Measurements from ENCODE around the gene CTTNBP2.

Gene CTTNBP2

GRCh38 chr7:117683430-117684175 is 189.6 kb downstream of the CTTNBP2 start:
- DNase-seq = no peak

- DNase-seq = no peak
Observed at GRCh38 chr7:117682681-117683385, 190.4 kb downstream of the CTTNBP2 start.

- no peak for DNase-seq
Observed at GRCh38 chr7:117679120-117679519, 194.1 kb downstream of the CTTNBP2 start.

DNA sequence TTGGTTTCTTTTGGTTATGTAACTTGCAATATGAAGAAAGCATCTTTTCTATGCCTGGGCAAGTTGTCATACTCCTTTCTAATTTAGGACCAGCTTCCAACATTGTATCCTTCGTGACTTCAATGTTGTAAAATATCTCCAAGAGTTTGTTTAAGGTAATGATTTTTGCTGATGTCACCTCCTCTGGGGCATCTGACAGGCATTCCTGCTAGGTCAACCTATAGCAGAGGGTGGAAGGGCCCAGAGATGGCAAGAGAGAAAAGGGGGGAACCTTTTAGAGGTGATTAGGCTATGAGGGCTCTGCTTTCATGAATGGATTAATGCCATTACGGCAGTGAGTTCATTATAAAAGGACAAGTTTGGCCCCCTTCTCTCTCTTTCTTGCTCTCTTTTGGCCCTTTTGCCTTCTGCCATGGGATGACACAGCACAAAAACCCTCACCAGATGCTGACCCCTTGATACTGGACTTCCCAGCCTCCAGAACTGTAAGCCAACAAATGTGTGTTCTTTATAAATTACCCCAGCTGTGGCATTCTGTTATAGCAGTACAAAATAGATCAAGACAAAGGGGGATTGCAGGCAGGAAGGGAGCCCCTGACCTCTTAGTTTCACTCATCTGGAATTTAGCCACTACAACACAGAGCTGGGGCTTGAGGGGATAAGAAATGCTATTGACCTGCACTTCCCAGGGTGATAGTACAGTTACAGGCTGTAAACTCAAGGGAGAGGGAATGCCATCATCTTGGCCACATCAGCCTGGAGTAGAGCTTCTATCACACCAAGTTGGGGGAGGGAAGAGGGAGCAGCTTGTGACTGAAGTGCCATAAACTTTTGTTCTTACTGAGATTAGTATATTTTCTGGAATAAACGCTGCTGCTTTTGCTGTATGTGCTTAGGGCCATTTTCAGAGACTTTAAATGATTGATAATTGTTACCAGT is 197.5 kb downstream of the CTTNBP2 start:
- no peak for DNase-seq

- no peak for DNase-seq
Observed at GRCh38 chr7:117674617-117675016, 198.6 kb downstream of the CTTNBP2 start.

GRCh38 chr7:117673839-117674238 is 199.4 kb downstream of the CTTNBP2 start:
- peak; percentile 54 for DNase-seq

- DNase-seq = no peak
Observed at GRCh38 chr7:117673367-117673766, 199.9 kb downstream of the CTTNBP2 start.

DNA sequence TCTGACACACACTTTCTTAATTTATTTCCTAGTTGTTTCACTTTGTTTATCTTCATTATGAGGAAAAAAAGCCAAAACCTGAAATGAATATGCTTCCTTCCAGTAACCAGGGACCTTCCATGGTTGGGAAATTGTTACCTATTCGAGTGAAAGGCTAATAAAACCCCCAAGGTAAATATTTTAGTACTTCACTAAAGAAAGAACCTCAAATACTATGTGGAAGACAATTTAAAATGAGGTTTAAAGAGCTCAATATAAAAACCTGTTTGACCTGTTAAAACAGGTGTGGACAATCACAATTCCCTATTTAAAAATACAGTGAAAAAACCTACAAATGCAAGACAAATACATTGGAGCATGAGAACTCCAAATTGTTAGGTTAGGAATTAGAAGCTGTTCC is 200.8 kb downstream of the CTTNBP2 start:
- no peak for DNase-seq

GRCh38 chr7:117669818-117670217 is 203.4 kb downstream of the CTTNBP2 start:
- no peak for DNase-seq

GRCh38 chr7:117667456-117667855 is 205.8 kb downstream of the CTTNBP2 start:
- DNase-seq = no peak

- no peak for DNase-seq
Observed at GRCh38 chr7:117666689-117667088, 206.6 kb downstream of the CTTNBP2 start.

DNA sequence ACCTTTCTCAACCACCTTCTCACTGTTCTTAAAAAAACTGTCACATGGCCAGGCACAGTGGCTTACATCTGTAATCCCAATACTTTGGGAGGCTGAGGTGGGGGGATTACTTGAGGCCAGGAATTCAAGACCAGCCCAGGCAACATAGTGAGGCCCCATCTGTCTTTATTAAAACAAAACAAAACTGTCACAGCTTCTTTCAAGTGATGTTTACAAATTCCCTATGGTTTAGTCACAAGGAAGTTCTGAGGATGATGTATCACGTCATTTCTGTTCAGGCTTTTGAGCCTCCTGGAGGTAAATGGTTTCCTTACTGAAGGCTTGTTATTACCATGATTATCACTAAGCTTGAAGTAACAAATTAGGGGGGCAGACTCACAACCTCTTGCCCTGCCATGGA is 207.2 kb downstream of the CTTNBP2 start:
- DNase-seq = no peak

DNA sequence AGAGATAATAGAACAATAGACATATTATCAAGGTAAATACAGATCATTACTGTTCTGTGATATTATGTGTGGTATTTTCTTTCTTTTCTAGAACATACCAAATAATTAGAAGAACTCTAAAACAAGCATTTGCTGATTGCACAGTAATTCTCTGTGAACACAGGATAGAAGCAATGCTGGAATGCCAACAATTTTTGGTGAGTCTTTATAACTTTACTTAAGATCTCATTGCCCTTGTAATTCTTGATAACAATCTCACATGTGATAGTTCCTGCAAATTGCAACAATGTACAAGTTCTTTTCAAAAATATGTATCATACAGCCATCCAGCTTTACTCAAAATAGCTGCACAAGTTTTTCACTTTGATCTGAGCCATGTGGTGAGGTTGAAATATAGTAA is 207.9 kb downstream of the CTTNBP2 start:
- DNase-seq = no peak

GRCh38 chr7:117664047-117664446 is 209.2 kb downstream of the CTTNBP2 start:
- no peak for DNase-seq

GRCh38 chr7:117661328-117661727 is 211.9 kb downstream of the CTTNBP2 start:
- no peak for DNase-seq
